Stimulated activated CD4-positive, alpha-beta T cell treated with anti-CD3 and anti-CD28 coated beads, Interleukin-15, amount 100 ng/mL, for 24 hours (primary cell): ENCODE measurements around the gene SCAMP5.

Experiments used
- DNase-seq: peaks from one replicate; pipeline ENCODE4 v3.0.0-alpha.2; 2020

Gene SCAMP5, protein sequence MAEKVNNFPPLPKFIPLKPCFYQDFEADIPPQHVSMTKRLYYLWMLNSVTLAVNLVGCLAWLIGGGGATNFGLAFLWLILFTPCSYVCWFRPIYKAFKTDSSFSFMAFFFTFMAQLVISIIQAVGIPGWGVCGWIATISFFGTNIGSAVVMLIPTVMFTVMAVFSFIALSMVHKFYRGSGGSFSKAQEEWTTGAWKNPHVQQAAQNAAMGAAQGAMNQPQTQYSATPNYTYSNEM

DNA sequence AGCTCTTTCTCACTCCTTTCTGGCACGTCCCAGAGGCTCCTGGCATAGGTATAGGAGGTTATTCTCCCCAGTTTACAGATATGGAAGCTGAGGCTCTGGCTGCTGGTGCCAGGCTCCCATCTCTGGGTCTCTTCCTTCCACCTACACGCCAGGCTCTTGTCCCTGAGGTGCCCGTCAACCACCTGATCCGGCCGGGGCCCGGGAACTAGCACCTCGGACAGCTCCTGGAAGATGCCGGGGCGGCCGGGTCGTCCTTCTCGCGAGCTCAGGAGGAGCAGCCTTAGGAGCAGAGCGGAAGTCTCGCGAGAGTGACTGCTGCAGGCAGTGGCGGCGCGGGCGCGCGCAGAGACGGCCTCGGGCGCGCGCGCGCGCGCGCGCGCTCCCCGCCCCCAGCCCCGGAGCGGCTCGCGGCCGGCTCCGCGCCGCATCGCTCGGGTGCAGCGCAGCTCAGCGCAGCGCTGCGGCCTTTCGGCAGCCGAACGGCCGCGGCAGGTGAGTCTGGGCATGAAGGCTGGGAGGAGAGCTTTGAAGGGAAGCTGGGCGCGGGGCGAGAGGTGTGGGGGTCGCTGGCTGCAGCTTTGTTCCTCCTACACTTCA lies at the start of gene SCAMP5:
Gene SCAMP5, plus strand, starts transcription at position 382 of the 597 bp plus-strand sequence. CDS start 16,277 bp downstream, outside the sequence.
- peak; percentile 95 for DNase-seq

DNA sequence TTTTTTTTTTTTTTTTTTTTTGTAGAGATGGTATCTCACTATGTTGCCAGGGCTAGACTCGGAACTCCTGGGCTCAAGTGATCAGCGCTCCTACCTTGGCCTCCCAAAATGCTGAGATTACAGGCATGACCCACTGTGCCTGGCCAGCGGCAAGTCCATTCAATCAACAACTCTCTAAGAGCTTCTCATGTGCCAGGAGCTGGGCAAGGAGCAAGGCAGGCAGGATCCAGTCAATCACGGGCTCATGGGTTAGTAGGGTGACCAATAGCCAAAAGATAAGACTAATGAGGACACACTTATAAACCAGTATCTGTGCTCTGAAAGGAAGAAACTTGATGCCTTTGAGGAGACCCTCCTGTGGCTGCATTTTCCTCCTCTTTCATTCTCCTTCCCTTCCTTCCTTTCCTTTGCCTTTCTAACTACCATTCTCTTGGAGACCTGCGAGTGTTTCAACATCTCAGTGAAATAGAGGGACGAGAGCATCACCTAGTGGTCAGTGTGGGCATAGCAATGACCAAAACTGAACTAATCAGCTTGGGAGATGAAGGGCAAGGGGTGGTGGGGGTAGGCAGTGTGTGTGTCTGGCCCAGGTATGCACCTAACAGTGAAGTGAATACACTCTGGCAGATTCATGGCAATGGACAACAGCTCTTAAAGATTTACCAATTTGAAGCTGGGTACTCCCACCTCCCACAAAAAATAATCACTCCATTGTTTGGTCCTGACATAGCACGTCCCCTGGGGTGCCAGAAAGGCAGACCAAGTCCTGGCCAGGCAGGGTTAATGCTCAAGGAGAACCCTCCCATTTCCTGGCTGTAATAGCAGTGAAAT lies 45.1 kb upstream of the SCAMP5 start:
- DNase-seq: peak; percentile 84

DNA sequence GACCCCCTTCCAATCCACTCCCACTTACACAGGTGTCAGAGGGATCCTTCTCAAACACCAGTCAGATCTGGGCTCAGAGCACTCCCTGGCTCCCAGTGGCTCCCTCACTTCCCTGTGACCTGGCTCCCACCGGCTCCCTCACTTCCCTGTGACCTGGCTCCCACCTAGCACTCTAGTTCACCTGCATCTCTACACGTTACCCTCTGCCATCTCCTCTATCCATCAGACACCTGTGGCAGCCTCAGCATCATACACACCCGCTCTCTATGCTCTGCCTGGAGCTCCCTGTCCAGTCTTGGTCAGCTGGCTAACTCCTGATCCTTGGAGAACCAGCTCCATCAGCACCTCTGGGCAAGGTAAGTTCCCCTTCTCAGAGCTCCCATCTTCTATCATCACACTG lies 44.4 kb upstream of the SCAMP5 start:
- no peak for DNase-seq

DNA sequence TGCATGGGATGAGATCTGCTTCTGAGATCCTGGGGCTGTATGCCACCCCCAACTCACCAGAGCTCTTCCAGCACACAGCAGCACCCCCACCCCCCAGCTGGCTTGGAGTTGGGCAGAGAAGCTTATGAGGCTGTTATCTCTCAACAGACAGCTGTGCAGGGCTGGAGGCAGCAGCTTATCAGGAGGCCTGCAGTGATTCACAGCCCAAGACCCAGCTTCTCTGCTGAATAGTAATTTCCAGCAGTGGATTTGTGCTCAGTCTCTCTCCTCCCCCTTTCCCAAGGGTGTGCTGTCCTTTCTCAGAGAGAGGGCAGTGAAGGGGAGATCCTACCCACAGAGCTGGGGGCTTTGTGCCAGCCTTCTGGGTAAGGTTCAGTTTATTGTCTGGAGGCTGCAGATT lies 40.8 kb upstream of the SCAMP5 start:
- DNase-seq: no peak

DNA sequence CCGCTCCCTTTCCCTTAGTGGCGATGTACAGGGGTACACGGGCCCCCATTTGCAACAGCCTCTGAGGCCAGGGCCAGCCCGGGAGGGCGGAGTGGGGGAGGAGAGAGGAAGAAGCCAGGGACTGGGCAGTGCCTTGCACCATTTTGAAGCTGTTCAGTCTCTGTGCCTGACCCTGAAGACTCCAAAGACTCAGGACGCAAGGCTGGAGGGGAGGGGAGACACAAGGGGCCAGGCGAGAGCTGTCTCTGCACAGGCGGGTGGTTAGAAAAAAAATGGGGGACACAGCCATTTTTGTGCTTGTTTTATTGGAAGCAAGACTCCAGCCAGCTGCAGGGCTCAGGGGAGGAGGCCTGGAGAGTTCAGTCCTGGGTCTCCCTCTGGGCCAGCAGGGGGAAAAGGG lies 40.3 kb upstream of the SCAMP5 start:
- DNase-seq: no peak

DNA sequence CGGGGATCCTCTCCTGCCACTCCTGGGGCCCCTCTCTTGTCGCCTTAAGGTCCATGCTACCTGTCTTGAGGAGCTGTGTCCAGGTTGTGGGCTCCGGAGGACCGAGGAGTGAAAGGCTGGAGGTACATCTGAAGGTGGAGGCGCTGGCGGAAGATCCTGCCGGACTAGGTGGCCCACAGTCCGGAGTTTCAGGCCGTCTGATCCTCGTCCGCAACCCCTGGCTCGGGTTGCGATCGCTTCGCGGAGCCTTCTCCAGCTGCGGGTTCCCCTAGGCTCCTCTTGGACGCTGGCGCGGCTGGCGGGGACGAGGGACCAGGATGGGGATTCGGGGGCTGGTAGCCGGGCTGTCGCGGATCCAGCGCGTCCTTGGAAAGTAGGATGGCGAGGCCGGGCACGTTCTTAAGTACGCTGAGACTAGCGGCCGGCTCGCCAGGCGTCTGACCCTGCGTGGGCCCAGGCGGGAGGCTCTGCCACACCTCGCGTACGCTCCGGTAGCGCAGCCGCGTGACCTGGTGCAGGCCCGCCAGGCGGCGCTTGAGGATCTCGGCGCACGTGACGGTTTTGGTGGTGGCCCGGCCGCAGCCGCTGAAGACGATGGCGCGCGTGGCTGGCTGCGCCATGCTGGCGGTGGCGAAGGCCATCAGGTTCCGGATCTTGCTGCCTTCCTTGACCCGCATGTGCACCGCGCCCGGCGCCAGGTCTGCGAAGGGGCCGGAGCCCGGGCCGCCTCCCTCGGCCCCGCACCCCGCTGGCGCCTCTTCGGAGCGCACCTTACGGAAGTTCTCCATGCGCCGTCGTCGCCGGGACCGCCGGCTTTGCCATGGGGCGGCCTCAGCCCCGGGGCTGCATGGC lies 39.3 kb upstream of the SCAMP5 start:
- peak; percentile 86 for DNase-seq

DNA sequence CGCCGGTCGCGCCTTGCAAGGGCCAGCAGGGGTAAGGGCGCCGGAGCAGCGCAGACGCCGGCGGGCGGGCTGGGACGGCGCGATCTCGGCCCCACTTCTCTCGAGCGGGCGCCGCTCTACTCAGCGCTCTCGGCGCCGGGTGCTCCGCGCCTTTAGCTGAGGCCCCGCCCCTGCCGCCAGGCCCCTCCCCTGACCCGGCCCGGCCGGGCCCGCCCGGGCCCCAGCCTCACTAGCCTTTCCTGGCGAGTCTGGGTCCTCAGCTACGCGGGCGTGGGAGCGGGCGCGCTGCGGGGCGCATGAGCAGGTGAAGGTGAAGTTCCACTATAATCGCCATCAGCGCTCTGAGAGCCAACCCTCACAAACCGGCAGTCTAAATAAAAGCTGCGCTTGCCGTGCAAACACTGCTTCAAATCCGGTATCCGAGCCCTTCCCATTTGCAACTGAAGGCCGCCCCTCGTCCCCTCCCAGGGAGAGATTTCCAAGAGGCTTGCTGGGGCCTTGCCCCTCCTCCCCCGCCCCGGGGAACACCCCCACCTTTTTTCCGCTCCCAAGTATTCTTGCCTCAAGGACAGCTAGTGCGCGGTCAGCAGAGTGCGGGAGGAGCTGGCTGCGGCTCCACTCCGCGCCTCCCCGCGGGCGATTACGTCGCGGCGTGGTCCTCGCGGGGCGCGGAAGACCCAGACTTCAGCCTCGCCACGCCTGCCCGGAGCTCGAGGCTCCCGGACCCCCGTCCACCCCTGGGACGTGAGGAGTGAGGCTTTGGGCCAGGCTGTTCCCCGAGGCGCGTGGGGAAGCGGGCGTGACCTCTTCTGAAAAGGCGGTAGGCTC lies 38.5 kb upstream of the SCAMP5 start, which contains the start of gene RPP25:
Gene RPP25, minus strand, starts transcription at position 125 of the 828 bp plus-strand sequence. CDS start 189 bp downstream, outside the sequence.
- peak; percentile 88 for DNase-seq

DNA sequence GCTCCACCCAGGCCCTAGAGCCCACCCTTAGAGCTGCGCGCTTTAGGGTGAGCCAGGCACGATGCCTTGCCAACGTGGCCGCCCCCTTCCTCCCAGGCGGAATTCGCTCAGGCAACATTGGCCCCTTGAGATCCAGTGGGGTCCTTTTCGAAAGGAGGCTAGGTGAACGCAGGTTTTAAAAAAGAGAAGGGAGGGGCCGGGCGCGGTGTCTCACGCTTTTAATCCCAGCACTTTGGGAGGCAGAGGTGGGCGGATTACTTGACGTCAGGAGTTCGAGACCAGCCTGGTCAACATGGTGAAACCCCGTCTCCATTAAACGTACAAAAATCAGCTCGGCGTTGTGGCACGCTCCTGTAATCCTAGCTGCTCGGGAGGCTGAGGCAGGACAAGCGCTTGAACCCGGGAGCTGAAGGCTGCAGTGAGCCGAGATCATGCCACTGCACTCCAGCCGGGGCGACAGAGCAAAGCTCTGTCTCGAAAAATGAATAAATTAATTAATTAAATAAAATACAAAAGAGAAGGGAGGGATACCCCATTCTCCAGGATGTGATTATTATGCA lies 37.8 kb upstream of the SCAMP5 start:
- DNase-seq: peak; percentile 15

DNA sequence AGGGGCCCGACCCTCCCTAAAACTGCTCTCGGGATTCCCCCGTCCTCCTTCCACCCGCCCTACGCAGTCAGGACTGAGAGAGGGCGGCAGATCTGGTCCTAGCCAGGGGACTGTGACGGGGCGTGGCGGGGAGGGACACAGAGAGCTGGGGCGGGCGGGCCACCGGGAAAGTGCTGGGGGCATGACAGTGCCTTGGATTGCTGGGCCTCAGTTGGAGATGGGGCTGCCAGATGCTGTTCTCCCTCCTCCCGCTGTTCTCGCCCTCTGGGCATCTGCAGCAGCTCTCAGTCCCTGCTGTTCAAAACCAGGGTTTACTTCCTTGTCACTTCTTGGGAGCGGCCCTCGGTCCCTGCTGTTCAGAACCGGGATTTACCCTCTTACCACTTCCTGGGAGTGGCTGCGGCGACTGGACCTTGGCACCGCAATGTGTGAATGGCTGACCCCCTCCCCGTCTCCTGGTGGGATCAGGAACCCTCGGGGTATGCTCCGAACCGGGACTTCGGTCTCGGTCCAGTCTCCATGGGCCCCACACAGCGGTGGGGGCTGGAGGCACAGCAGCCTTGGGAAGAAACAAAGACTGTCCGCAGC lies 36.9 kb upstream of the SCAMP5 start:
- peak; percentile 40 for DNase-seq

DNA sequence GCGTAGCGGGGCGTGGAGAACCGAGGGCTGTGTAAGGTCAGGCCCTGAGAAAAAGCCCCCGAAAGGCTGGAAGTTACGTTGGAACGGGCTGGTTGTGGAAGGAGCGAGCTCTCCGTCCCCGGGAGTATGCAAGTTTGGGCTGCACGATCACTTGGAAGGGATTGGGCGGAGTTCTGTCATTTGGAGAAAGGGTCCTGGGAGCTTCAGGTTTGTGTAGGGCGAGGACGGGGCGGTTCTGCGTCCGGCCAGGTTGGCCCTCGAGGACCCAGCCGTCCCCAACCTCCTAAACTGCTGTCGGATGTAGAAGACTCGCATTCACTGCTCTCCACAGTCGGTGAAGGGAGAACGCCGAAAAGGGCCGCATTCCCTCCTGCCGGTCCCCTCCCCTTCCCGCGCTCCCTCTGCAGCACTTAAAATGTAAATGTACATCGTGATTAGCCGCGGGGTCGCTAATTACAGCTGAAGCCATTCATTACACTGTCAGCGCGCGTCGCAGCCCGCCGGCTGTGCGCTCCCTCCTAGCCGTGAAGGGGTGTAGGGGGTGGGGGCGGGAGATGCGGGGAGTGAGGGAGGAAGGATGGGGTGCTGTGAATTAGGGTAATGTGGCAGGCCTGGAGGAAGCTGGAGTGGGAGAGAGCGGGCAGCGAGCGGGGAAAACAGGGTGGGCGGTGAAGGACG lies 36.3 kb upstream of the SCAMP5 start:
- no peak for DNase-seq

DNA sequence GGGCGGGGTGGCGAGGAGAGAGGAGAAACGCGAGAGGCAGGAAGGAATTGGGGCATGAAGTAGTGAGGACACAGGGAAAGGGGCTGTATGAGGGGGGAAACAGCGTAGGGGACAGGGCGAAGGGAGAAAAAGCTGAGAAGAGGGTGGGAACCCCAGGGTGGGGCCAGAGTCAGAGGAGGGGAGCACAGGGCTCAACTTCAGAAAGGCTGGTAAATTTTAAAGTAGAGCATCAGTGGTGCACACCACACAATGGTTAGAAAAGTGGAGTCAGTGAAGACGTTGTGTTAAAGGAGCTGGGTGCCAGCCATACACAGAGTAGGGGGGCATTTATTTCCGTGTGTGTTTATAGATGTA lies 35.8 kb upstream of the SCAMP5 start:
- no peak for DNase-seq

DNA sequence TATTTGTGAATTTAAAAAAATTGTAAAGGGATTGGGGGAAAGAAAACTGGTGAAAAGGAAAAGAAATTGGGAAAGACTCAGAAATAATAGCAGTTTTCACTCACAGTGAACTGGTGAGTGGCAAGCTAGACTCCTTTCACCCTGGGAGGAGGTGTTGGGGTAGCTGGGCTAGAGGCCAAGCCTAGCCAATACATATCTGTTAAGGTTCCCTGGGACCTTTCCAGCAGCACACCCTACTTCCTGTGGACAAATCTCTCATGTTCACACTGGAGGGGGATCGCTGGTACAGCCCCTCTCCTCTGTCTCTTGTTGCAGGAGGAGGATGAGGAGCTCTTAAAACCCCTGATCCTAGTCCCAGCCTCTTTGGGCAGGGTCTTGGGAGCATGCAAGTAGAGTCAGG lies 35.1 kb upstream of the SCAMP5 start:
- no peak for DNase-seq

DNA sequence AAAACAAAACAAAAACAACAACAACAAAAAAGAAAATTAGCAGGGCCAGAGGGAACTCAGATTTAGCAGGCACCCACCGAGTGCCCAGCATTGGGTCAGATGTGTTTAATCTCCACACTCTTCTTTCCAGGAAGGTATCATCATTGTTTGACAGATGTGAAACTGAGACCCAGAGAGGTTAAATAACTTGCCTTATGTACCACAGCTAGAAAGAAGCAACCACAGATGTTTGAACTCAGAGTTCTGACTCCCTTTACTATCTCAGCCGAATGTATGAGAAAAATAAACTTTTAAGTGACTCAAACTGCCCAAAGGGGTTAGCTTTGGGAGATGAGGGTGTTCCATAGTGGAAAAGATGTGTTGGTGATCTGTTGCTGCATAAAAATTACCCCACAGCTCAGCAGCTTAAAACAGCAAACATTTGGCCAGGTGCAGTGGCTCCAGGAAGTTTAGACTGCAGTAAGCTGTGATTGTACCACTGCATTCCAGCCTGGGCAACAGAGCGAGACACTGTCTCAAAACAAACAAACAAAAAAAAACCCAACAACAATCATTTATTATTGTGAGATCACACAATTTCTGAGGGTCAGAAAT lies 34.3 kb upstream of the SCAMP5 start:
- peak; percentile 28 for DNase-seq

DNA sequence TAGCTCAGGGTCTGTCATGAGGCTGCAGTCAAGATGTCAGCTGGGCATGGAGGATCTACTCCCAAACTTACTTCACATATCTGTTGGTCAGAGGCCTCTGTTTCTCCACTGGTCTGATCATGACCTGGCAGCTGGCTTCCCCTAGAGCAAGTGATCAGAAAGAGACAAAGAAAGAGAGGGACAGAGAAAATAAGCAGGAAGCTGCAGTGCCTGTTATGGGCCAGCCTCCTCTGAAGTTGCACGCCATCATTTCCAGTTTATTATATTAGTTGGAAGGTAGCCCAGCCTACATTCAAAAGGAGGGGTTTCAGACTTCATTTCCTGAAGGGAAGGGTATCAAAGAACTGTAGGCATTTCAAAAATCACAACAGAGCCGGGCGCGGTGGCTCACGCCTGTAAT lies 33.7 kb upstream of the SCAMP5 start:
- DNase-seq: no peak

DNA sequence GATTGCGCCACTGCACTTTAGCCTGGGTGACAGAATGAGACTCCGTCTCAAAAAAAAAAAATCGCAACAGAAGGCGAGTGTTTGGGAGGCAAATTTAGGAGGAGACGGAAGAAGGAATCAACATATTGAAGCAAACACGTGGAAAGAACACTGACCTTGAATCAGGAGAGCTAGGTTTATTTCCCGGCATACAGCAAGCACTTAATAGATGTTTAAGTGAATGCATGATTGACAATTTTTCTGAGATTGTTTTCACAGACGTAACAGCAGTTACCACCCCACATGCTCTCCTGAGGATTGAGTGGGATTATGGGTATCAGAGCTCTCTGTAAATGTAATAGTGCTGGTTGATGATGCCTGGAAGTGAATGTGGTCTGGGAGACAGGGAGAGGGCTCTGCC lies 33.1 kb upstream of the SCAMP5 start:
- no peak for DNase-seq

DNA sequence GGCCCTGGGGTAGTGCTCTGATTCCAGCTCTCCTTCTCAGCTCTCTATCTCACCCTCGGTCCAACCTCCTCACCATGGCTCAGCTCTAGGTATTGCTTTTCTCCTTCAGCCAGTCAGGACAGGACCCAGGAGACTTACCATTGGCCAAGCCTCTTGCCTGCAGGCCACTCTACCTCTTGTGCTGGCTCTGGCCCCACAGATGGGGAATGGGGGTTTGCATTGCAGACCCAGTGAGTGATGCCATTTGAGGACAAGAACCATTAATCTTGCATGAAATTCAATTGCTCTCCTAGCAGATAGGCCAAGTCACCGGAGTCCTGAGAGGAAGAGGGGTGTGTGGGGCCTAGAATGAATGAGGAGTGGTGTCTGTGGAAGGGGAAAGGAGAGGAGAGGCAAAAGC lies 32.7 kb upstream of the SCAMP5 start:
- no peak for DNase-seq

DNA sequence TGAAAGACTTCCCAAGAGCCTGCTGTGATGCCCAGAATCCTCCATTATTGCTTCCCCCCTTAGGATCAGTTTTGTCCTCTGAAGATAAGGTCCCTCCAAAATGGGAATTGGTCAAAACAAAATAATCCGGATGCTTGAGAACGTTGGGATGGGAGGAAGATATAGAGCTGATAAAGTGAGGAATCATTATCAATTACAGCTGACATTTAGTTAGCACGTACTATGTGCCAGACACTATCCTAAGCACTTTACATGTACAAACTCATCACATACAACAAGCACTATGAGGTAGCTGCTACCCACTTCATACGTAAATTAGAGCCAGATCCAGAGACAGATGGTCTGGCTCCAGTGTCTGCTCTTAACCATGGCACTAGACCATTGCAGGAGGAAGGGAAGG lies 32.1 kb upstream of the SCAMP5 start:
- no peak for DNase-seq

DNA sequence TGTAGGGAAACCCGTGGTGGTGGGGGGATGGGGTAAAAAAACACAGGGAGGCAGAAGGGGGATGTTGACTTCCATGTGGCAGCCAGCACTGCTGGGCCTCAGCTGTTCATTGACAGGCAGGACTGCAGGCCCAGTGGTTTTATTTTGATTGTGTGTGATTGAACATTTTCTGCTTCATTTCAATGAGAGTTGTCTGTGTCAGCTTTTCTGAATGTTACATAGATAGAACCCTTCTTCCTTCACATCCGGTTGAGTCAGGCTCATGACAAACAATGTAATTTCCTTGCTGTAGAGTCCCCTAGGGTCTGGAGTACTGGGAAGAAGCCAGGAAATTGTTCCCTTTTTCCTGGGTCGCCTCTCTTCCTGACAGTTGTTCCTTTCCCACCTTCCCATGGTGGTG lies 30.6 kb upstream of the SCAMP5 start:
- no peak for DNase-seq

DNA sequence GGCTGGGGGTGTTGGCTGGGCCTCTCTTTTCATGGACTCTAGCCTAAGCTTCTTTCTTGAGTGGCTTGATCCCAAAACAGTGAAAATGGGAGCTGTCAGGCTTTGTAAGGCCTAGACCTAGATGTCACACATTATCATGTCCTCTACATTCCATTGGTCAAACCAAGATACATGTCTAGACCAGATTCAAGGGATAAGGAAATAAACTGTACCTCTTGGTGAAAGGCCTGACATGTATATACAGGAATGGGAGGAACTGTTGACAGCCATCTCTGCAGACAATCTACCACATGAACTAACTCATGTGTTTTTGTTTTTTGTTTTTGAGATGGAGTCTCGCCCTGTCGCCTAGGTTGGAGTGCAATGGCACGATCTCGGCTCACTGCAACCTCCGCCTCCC lies 27.7 kb upstream of the SCAMP5 start:
- no peak for DNase-seq

DNA sequence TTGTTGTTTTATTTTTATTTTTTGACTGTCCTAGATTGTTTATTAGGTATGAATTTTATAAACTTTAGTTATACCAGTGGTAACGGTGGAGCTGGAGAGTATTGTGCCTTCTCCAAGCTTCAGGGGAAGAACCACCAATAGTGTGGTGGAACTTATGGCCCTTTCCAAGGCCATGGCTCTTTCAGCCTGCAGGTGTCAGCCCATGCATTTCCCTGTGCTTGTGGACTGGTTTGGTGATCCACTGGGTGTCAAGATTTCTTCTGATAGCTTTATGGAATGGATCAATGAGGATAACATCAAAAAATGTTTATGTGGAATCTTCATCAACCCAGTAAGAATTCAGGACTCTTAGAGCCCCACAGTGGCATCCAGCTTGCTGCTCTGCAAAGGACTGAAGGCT lies 19.2 kb upstream of the SCAMP5 start:
- DNase-seq: no peak
